Smooth muscle cell of the brain vasculature (primary cell): ENCODE data around the gene ATG16L2.
"Not testable (repeated sequence)": the region's sequence is repeated elsewhere in the genome, so short reads cannot be mapped to it uniquely, and the experiment has no call there.

Experiments used
- DNase-seq: peaks from one replicate; pipeline ENCODE4 v3.0.0-alpha.2; 2012; ENCODE audit warnings: low read depth, low spot score

The ATG16L2 gene

DNA sequence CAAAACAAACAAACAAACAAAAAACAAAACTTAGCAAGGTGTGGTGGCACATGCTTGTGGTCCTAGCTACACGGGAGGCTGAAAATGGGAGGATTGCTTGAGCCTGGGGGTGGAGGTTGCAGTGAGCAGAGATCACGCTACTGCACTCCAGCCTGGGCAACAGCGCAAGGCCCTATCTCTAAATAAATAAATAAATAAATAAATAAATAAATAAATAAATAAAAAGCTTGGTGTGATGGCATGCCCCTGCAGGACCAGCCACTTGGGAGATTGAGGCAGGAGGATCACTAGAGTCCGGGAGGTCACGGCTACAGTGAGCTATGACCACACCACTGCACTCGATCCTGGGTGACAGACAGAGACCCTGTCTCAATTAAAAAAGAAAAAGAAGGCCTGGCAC lies 11.4 kb upstream of the ATG16L2 start:
- DNase-seq: no peak

DNA sequence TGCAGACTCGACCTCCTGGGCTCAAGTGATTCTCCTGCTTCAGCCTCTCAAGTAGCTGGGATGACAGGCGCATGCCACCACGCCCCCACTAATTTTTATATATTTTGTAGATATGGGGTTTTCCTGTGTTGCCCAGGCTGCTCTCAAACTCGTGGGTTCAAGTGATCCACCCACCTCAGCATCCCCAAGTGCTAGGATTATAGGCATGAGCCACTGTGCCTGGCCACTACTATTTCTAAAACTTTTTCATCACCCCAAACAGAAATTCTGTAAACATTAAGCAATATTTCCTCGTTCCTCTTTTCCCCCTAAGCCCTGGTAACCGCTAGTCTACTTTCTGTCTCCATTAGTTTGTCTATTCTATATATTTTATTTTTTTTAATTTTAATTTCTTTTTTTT lies 9.0 kb upstream of the ATG16L2 start:
- no peak for DNase-seq

DNA sequence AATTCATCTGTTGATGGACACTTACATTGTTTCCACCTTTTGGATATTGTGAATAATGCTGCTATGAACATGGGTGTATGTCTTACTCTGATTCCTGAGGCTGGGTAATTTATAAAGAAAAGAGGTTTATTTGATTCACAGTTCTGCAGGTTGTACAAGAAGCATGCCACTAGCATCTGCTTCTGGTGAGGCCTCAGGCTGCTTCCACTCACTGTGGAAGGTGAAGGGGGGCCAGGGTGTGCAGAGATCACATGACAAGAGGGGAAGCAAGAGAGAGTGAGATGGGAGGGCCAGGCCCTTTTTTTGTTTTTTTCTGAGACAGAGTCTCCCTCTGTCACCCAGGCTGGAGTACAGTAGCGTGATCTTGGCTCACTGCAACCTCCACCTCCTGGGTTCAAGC lies 7.8 kb upstream of the ATG16L2 start:
- DNase-seq: not testable (repeated sequence)

DNA sequence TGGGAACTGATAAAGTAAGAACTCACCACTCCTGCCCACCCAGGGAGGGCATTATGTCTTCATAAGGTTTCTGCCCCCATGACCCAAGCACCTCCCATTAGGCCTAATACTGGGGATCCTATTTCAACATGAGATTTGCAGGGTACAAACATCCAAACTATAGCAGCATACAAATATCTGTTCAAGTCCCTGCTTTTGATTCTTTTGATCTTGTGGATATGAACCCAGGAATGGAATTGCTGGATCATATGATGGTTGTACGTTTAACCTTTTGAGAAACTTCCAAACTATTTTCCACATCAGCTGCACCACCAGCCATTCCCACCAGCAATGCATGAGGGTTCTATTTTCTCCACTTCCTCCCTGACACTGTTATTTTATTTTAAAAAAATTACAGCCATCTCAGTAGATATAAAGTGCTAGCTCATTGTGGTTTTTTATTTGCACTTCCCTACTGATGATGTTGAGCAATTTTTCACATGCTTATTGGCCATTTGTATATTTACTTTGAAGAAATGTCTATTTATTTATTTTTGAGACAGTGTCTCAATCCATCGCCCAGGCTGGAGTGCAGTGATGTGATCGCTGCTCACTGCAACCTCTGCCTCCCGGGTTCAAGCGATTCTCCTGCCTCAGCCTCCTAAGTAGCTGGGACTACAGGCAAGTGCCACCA lies 7.1 kb upstream of the ATG16L2 start:
- no peak for DNase-seq

GRCh38 chr11:72807792-72808191 lies 6.4 kb upstream of the ATG16L2 start:
- DNase-seq: no peak

GRCh38 chr11:72808331-72808798 lies 5.8 kb upstream of the ATG16L2 start:
- DNase-seq: no peak

DNA sequence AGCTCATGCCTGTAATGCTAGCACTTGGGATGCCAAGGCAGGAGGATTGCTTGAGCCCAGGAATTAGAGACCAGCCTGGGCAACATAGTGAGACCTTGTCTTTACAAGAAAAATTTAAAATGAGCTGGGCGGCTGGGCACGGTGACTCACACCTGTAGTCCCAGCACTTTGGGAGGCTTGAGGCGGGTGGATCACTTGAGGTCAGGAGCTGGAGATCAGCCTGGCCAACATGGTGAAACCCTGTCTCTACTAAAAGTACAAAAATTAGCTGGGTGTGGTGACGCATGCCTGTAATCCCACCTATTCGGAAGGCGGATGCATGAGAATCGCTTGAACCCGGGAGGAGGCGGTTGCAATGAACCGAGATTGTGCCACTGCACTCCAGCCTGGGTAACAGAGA lies 2.5 kb upstream of the ATG16L2 start:
- not testable (repeated sequence) for DNase-seq

DNA sequence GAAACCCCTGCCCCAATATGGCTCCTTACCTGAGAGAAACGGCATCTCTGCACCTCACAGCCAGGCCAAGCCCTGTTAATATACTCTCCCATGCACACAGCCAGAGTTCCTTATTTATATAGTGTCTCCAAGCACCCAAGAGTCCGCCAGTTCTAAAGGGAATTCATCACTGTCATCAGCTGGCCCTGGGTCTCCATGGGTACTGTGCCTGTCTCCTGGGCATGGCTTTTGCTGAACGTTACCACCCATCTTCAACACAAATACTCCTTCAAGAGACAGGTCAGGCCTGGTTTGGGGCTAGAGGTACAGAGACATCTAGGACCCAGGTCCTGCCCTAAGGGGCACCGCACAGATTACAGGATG lies 1.6 kb upstream of the ATG16L2 start:
- no peak for DNase-seq

GRCh38 chr11:72812967-72813739 lies 1.1 kb upstream of the ATG16L2 start:
- DNase-seq: no peak

DNA sequence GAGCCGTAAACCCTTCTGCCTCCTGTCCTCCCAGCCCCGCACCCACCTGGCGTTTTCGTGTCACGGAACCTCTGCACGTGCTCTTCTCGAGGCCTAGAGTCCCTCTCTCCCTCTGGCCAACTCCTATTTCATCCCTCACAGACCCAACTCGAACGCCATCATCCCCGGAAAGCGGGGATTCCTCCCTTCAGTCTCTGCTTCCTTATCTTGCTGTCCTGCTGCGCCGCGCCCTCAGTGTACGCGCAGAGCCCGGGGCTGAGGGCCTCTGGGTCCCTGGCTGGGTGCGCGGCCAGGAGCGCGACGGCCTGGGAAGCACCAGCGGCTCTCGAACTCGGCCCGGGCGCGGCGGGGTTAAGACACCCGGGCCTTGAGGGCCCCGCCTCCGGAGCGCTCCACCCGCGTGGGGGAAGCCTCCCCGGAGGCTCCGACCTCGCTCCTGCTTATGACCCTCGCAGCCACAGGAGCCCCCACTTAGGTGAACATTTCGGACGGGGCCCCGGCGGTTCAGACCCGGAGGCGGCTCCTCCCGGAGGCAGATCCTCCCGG lies 398 bp upstream of the ATG16L2 start:
- no peak for DNase-seq

- DNase-seq: no peak
Measured at GRCh38 chr11:72815110-72815618, 953 bp downstream of the ATG16L2 start.

DNA sequence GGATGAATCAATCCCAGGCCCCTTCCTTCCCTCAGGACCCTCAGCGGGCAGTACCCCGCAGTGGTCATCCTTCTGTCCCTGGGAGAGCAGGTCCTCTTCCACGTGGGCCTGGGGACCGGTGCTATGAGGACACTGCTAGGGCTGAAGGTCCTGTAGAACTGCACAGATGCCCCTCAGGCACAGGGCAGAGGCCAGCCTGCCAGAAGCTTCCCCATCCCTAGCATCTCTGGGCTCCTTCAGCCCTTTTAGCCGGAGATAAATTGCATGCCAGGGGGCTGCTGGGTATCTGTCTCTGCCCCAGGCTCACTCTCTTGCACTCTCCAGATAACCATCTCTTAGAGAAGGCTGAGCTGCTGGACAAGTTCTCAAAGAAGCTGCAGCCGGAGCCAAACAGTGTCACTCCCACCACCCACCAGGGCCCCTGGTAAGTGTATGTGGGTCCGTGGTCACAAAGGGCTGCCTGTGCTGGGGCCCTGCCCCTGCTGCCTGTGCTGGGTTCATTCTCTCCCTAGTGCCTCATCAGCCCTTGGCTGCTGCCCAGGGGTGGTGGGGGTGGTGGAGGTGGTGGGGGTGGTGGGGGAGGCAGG lies 2.3 kb downstream of the ATG16L2 start:
- no peak for DNase-seq

DNA sequence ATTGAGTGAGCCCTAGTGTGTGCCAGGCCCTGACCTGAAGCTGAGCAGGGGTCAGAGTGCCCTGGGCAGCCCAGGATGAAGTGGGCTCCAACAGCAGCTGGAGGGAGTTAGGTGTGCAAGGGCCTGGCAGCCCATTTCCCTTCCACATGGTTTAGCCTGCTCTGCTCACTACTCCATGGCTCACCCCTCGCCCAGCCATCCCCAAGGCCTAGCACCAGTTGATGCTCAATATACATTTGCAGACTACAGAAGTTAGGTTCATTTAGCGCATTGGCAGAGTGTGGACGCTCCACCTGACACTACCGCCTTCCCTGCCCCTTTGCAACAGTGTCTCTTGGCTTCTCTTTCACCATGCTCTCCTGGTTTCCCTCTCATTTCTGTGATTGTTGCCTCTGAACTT lies 3.8 kb downstream of the ATG16L2 start:
- DNase-seq: no peak

- no peak for DNase-seq
Measured at GRCh38 chr11:72818971-72819370, 4.8 kb downstream of the ATG16L2 start.

- no peak for DNase-seq
Measured at GRCh38 chr11:72820439-72821139, 6.4 kb downstream of the ATG16L2 start.

- DNase-seq: no peak
Measured at GRCh38 chr11:72821221-72821919, 7.2 kb downstream of the ATG16L2 start.

DNA sequence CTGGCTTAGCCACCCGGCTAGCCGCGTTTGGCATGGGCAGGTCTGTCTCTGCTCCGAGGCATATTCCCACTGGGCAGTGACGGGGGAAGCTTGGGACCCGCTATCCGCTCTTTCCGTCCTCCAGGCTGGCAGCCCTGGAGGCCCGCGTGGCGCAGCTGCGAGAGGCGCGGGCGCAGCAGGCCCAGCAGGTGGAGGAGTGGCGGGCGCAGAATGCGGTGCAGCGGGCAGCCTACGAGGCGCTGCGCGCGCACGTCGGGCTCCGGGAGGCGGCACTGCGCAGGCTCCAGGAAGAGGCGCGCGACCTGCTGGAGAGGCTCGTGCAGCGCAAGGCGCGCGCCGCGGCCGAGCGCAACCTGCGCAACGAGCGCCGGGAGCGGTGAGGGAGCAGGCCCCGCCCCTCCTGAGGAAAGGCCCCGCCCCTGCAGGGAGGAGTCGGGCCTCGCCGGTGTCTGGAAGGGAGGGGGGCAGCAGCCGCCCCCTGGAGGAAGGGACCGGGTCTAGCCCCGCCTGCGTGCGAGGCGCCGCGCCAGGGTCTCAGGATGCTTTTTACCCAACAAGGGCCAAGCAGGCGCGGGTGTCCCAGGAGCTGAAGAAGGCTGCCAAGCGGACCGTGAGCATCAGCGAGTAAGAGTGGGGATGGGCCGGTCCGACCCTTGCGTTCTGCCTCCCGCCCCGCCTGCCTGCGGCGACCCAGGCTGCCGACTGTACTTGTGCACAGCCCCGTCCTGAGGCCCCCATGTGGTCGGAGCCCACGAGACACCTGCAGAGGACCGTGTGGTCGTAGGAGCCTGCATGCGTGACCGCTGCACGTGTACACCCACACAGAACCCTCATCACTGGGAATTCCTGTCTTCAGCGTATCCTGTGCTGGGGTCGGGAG lies 7.9 kb downstream of the ATG16L2 start:
- no peak for DNase-seq

DNA sequence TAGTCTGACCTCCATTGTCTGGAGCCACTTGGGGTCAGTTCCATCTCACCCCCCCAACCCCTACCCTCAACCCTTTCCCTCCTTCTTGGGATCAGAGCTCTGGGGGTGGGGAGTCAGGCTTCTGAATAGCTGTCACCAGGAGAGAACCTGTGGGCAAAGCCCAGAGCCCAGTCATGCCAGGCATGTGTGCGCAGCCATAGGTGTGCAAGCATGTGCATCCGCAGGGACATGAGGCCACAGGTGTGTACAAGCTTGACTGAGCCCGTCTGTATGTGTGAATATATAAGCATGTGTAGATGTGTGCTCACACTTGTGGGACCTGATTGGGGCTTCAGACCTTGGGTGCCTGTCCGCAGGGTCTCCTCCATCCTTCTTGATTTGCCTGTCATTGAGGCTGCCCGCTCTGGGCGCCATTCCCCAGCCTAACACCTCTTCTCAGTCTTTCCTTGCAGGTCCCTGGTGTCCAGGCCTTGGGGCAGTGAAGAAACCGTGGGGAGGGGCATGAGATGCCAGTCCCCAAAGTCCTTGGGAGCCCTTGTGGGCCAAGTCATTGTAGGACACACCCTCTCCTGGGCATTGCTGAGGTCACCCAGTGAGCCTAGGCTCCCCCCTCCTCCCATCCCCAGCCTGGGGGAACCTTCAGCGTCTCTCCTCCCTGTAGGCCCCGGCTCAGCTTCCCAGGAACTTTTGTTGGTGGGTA lies 9.0 kb downstream of the ATG16L2 start:
- DNase-seq: no peak

GRCh38 chr11:72824020-72824419 lies 9.8 kb downstream of the ATG16L2 start:
- no peak for DNase-seq
